Thyroid gland (tissue), 4 donors: Measurements from ENCODE around the gene TNS3. TPM values are rescaled to one million over a fixed set of nuclear protein-coding genes. Genes with fewer than 3 reads are reported as not detected.

Source experiments
- DNase-seq, 2 donors: peaks; one replicate each; pipeline ENCODE4 v3.0.0-alpha.2; 2019
- H3K27ac ChIP-seq, 3 donors: fragments of 200-600 bp; sonication (generic); 1 replicate in 2 of 3; 2 replicates in 1 of 3; pipeline ENCODE4 v1.5.1; 2016 to 2019; ENCODE audit warnings: mild to moderate bottlenecking in 1 of 3, moderate library complexity in 1 of 3
- H3K27me3 ChIP-seq: fragments of 200-600 bp; sonication (generic); one replicate; pipeline ENCODE4 v1.5.1; 2019
- H3K36me3 ChIP-seq, 2 donors: fragments of 200-600 bp; sonication (generic); one replicate each; pipeline ENCODE4 v1.5.1; 2016 to 2019
- H3K4me1 ChIP-seq, 2 donors: fragments of 200-600 bp; sonication (generic); one replicate each; pipeline ENCODE4 v1.5.1; 2017 to 2019
- H3K4me3 ChIP-seq, 3 donors: fragments of 200-600 bp; sonication (generic); replicated peaks in 1 of 3; 1 replicate in 2 of 3; 2 replicates in 1 of 3; pipeline ENCODE4 v1.5.1; 2016; ENCODE audit warnings: mild to moderate bottlenecking in 1 of 3
- H3K9me3 ChIP-seq: fragments of 200-600 bp; sonication (generic); one replicate; pipeline ENCODE4 v1.5.1; 2017
- POLR2A ChIP-seq, 2 donors: fragments of 450-650 bp; IDR thresholded peaks; one replicate each; pipeline ENCODE4 v1.6.1; 2017; ENCODE audit warnings: antibody characterized with exemption in 2 of 2, mild to moderate bottlenecking in 2 of 2, moderate library complexity in 1 of 2
- WGBS, 2 donors: methylation state at CpG; one replicate each; pipeline ENCODE4 v1.1.5; 2017; 5-methylcytosine and 5-hydroxymethylcytosine counted together
- intact Hi-C: fragments of 100-400 bp; cut with DNase I; formaldehyde crosslinking; loops from one replicate; pipeline ENCODE4 v1.15.1; 2023
- total RNA-seq, 4 donors: library from RNA; depleted of rRNA; stranded (reverse); fragments of >200 nt; gene quantifications; one replicate each; pipeline ENCODE4 v1.2.3, GENCODE V29; 2016
- TF ChIP-seq, protein P1 (sequence below), 6 experiments: fragments of 200-600 bp in 3 of 6; fragments of 450-650 bp in 3 of 6; sonication (generic) in 3 of 6; IDR thresholded peaks; one replicate each; pipeline ENCODE4 v1.5.1; 2016 to 2019; ENCODE audit warnings: antibody characterized with exemption in 6 of 6, mild to moderate bottlenecking in 2 of 6, inconsistent platforms in 1 of 6, moderate library complexity in 1 of 6

The TNS3 gene
- total RNA-seq, 4 donors from 2014 or later, result 65.8 to 93.0 (median 80.7) TPM

DNA sequence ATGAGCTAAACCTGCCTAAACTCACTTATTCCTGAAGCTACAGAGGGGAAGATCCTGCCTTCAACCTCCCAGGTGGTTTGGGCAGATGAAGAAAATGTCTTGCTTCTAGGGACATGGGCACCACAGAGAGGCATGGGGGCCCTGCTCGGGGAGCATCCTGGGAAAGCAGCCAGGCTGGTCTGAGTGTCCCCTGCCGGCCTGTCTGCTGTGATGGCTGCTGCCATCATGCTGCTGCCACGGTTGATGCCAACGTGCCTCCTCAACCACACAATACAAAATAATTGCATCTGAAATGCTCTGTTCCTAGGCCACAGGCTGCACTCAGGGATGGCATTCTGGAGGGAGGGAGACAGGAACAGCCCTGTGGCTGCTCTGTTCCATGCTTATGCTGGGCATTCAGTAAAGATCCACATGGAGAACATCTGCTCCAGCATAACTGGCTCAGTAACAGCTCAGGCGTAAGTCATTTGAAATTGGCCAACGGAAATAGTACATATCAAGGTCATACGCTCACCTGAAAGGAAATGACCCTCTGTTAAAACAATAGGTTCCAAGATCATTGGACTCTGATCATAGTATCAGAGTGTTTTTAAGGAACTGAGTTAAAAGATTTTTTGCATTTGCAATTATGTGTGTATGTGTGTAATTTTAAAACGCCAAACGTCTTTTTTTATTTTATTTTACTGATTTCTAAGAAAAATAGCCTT is 299.0 kb downstream of the TNS3 start:
- H3K4me3 ChIP-seq, result no peak overlapping the region
- no peaks in the 10 kb centered on the region for H3K27me3 ChIP-seq
- WGBS, 2 donors, result 88 to 94% methylated on average over 5 to 8 of the region's 9 CpGs
- TF ChIP-seq POLR2A (IDR thresholded peaks at IDR 0.05), result no peak
- TF ChIP-seq, protein P1, sequence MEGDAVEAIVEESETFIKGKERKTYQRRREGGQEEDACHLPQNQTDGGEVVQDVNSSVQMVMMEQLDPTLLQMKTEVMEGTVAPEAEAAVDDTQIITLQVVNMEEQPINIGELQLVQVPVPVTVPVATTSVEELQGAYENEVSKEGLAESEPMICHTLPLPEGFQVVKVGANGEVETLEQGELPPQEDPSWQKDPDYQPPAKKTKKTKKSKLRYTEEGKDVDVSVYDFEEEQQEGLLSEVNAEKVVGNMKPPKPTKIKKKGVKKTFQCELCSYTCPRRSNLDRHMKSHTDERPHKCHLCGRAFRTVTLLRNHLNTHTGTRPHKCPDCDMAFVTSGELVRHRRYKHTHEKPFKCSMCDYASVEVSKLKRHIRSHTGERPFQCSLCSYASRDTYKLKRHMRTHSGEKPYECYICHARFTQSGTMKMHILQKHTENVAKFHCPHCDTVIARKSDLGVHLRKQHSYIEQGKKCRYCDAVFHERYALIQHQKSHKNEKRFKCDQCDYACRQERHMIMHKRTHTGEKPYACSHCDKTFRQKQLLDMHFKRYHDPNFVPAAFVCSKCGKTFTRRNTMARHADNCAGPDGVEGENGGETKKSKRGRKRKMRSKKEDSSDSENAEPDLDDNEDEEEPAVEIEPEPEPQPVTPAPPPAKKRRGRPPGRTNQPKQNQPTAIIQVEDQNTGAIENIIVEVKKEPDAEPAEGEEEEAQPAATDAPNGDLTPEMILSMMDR (IDR thresholded peaks at IDR 0.05), result no peak
- H3K9me3 ChIP-seq, result no peaks in the 10 kb centered on the region
- no peaks in the 10 kb centered on the region for H3K4me1 ChIP-seq
- DNase-seq, result no peak
- no peak overlapping the region for H3K27ac ChIP-seq
- peaks cover 40 to 50% of the 10 kb centered on the region in 2 donors for H3K36me3 ChIP-seq
- intact Hi-C loops, result no loop called here

DNA sequence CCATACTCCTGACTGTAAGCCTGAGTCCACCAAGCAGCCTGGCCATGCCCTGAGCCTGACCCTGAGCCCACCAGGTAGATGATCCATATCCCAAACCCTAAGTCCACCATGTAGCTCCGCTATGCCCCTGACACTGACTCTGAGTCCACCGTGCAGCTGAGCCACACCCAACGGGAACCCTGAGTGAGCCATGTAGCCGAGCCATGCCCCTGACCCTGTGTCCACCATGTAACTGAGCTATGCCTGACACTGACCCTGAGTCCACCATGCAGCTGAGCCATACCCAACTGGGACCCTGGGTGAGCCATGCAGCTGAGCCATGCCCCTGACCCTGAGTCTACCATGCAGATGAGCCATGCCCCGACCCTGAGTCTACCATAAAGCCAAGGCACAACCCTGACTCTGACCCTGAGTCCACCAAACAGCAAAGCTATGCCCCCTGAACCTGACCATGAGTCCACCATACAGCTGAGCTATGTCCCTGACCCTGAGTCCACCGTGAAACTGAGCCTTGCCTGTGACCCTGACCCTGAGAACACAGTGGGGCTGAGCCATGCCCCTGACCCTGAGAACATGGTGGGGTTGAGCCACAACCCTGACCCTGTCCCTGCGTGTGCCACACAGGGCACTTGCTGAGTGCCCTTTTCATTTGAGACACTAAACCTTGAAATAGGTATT is 299.8 kb downstream of the TNS3 start:
- intact Hi-C loops, result no loop called here
- WGBS, 2 donors, result 97 to 100% methylated on average over 3 to 5 of the region's 7 CpGs
- H3K4me1 ChIP-seq, result no peaks in the 10 kb centered on the region
- H3K4me3 ChIP-seq, result no peak overlapping the region
- H3K9me3 ChIP-seq, result no peaks in the 10 kb centered on the region
- H3K27ac ChIP-seq, result no peak overlapping the region
- no peaks in the 10 kb centered on the region for H3K27me3 ChIP-seq
- TF ChIP-seq POLR2A (IDR thresholded peaks at IDR 0.05), result no peak
- peaks cover 46 to 59% of the 10 kb centered on the region in 2 donors for H3K36me3 ChIP-seq
- no peak for DNase-seq

DNA sequence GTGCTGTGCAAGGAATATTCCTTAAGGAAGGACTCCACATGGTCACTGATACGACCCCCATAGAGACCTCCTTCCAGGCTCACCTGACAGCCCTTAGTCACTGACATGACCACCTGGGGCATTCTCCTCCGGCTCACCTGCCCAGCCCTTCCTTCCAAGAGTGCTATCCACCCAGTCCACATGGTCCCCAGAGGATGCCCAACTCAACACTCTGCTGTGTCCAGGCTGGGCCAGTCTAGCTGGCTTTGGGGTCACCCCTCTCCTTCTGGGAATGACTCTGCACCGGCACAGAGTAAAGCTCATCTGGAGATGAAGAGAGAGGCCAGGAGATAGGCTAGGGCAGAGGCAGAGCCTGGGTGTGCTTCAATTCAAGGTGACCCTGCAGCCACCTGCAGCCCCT is 300.8 kb downstream of the TNS3 start:
- Histone ChIP-seq H3K9me3 (no peaks in the 10 kb centered on the region), H3K27me3 (no peaks in the 10 kb centered on the region), H3K27ac (no peak overlapping the region), H3K36me3 (peaks cover 55 to 62% of the 10 kb centered on the region in 2 donors), H3K4me3 (no peak overlapping the region), H3K4me1 (no peaks in the 10 kb centered on the region)
- 94 to 97% methylated on average over 2 to 3 of the region's 3 CpGs for WGBS, 2 donors
- TF ChIP-seq POLR2A (IDR thresholded peaks at IDR 0.05), result no peak
- TF ChIP-seq, protein P1 (IDR thresholded peaks at IDR 0.05), result no peak
- intact Hi-C loops, result no loop called here
- no peak for DNase-seq

DNA sequence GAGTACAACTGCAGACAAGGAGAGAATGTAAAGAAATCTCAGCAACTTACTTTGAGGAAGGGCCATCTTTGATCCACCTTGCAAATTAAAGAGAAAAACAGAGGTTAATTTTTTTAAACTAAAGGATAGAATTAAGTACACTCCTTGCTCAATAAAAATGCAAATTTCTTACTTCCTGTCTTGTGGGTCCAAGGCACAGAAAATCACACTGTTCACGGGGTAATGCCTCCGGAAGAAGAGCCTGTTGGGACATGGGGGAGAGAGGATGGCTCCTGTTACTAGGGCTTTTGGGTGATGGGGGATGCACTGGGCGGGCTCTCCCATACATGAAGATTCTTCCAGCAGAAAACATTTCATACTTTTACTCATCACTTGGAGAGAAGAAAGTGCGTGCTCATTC is 301.8 kb downstream of the TNS3 start:
- TF ChIP-seq POLR2A (IDR thresholded peaks at IDR 0.05), result no peak
- TF ChIP-seq, protein P1 (IDR thresholded peaks at IDR 0.05), result no peak
- Histone ChIP-seq H3K36me3 (peaks cover 56 to 61% of the 10 kb centered on the region in 2 donors), H3K4me1 (no peaks in the 10 kb centered on the region), H3K9me3 (no peaks in the 10 kb centered on the region), H3K27me3 (no peaks in the 10 kb centered on the region), H3K27ac (no peak overlapping the region), H3K4me3 (no peak overlapping the region)
- no peak for DNase-seq
- intact Hi-C loops, result no loop called here
- WGBS, 2 donors, result 90 to 97% methylated on average over 4 of the region's 4 CpGs

DNA sequence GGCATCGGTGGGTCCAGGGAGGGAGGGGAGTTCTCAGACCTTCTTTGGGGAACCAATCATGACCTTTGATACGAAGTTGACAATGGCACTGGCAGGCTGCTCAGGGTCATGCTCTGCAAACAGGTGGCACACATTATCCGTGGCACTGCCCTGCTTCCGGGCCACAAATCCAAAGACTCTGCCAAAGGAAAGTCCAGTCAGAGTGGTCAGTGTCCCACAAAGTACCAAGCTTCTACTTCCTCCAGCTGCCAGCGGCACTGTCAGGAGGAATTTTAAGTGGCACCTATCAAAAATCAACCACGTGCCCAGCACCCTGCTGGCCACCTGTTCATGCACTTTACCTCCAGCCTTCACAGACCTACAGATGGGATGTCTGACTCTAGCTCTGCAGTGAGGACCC is 303.9 kb downstream of the TNS3 start:
- intact Hi-C loops, result no loop called here
- H3K27ac ChIP-seq, result no peak overlapping the region
- H3K9me3 ChIP-seq, result no peaks in the 10 kb centered on the region
- peaks cover 38 to 42% of the 10 kb centered on the region in 2 donors for H3K36me3 ChIP-seq
- TF ChIP-seq, protein P1 (IDR thresholded peaks at IDR 0.05), result no peak
- TF ChIP-seq POLR2A (IDR thresholded peaks at IDR 0.05), result no peak
- no peaks in the 10 kb centered on the region for H3K4me1 ChIP-seq
- no peak overlapping the region for H3K4me3 ChIP-seq
- H3K27me3 ChIP-seq, result no peaks in the 10 kb centered on the region
- no peak for DNase-seq
- WGBS, 2 donors, result 86 to 92% methylated on average over 5 to 6 of the region's 6 CpGs
